Keratinocyte (primary cell): ENCODE data around the gene GLIPR1. TPM values are rescaled to one million over a fixed set of nuclear protein-coding genes. Genes with fewer than 3 reads are reported as not detected.
"Not testable (repeated sequence)": the region's sequence is repeated elsewhere in the genome, so short reads cannot be mapped to it uniquely, and the experiment has no call there.

Source experiments
- DNase-seq: peaks from one replicate; pipeline ENCODE4 v3.0.0-alpha.2; 2011; ENCODE audit warnings: low read depth, missing footprints, low spot score
- FAIRE-seq: peaks from 2 replicates; lab custom pipeline; 2011; peaks lifted over from hg19 to GRCh38; lab: Jason Lieb, UNC
- H2AFZ ChIP-seq: 2 replicates; pipeline ENCODE4 v1.6.0; 2012; ENCODE audit warnings: low read length, control low read depth, inconsistent platforms; ENCODE audit not compliant: control insufficient read depth
- H3K27ac ChIP-seq: 2 replicates; pipeline ENCODE4 v1.5.1; 2011; ENCODE audit warnings: low read length; ENCODE audit not compliant: control insufficient read depth, insufficient read depth
- H3K27me3 ChIP-seq: 3 replicates; pipeline ENCODE4 v1.6.0; 2011; ENCODE audit warnings: low read length; ENCODE audit not compliant: control insufficient read depth, insufficient read depth; ENCODE audit errors: extremely low read depth
- H3K36me3 ChIP-seq, 2 experiments: 2 replicates in 1 of 2; 3 replicates in 1 of 2; pipeline ENCODE4 v1.5.1; 2011; ENCODE audit warnings: low read length in 2 of 2, mild to moderate bottlenecking in 1 of 2; ENCODE audit not compliant: control insufficient read depth in 2 of 2, insufficient read depth in 2 of 2; ENCODE audit errors: extremely low read depth in 1 of 2
- H3K4me1 ChIP-seq: 3 replicates; pipeline ENCODE4 v1.5.1; 2011; ENCODE audit warnings: low read length; ENCODE audit not compliant: control insufficient read depth, insufficient read depth; ENCODE audit errors: extremely low read depth
- H3K4me2 ChIP-seq: 3 replicates; pipeline ENCODE4 v1.6.0; 2011; ENCODE audit warnings: low read depth, low read length; ENCODE audit not compliant: control insufficient read depth, insufficient read depth; ENCODE audit errors: extremely low read depth
- H3K4me3 ChIP-seq, 3 experiments: fragments of 200-600 bp in 1 of 3; sonication (generic) in 1 of 3; 2 replicates in 2 of 3; 3 replicates in 1 of 3; pipeline ENCODE4 v1.5.1; 2011 to 2016; ENCODE audit warnings: low read length in 3 of 3, mild to moderate bottlenecking in 3 of 3, control low read depth in 2 of 3, inconsistent platforms in 1 of 3, low read depth in 1 of 3, mixed read lengths in 1 of 3, mixed run types in 1 of 3, moderate library complexity in 1 of 3; ENCODE audit not compliant: control insufficient read depth in 2 of 3, insufficient read depth in 2 of 3; ENCODE audit errors: extremely low read depth in 1 of 3
- H3K79me2 ChIP-seq: 2 replicates; pipeline ENCODE4 v1.6.0; 2012; ENCODE audit warnings: low read length; ENCODE audit not compliant: control insufficient read depth, insufficient read depth
- H3K9ac ChIP-seq: 3 replicates; pipeline ENCODE4 v1.6.0; 2011; ENCODE audit warnings: low read length; ENCODE audit not compliant: control insufficient read depth, insufficient read depth; ENCODE audit errors: extremely low read depth
- H3K9me1 ChIP-seq: 3 replicates; pipeline ENCODE4 v1.6.0; 2011; ENCODE audit warnings: low read length; ENCODE audit not compliant: control insufficient read depth, insufficient read depth; ENCODE audit errors: extremely low read depth
- H3K9me3 ChIP-seq: 2 replicates; pipeline ENCODE4 v1.5.1; 2012; ENCODE audit warnings: low read depth, low read length; ENCODE audit not compliant: control insufficient read depth
- H4K20me1 ChIP-seq: 3 replicates; pipeline ENCODE4 v1.6.0; 2011; ENCODE audit warnings: low read length; ENCODE audit not compliant: control insufficient read depth, insufficient read depth; ENCODE audit errors: extremely low read depth
- EZH2 ChIP-seq: IDR thresholded peaks from one replicate; pipeline ENCODE4 v1.6.1; 2012; ENCODE audit warnings: inconsistent platforms, mild to moderate bottlenecking, low read length, moderate library complexity
- dilution Hi-C: fragments of 300-500 bp; cut with MboI; formaldehyde crosslinking; loops from one replicate; pipeline ENCODE4 v1.7.0; 2020; ENCODE audit warnings: low sequenced_read_pairs; ENCODE audit not compliant: extremely low pct_ligation_motif_present
- polyA plus RNA-seq, 5 experiments: library from polyadenylated mRNA; depleted of rRNA in 3 of 5; stranded (reverse) in 3 of 5; stranded (forward) in 1 of 5; unstranded in 1 of 5; fragments of >200 nt; gene quantifications; 1 replicate in 1 of 5; 2 replicates in 3 of 5; 3 replicates in 1 of 5; pipeline versions ENCODE4 v1.2.1 to v1.2.3, GENCODE V29; 2011 to 2012; ENCODE audit warnings: missing spikeins in 2 of 5, low read depth in 1 of 5, low replicate concordance in 1 of 5
- TF ChIP-seq, protein P1 (sequence below), 3 experiments: IDR thresholded peaks in 1 of 3; conservative IDR thresholded peaks in 1 of 3; optimal IDR thresholded peaks in 1 of 3; 2 replicates in 2 of 3; 3 replicates in 1 of 3; pipeline versions ENCODE3 to v1.5.1; 2011; ENCODE audit warnings: low read length in 3 of 3, mild to moderate bottlenecking in 3 of 3, moderate library complexity in 2 of 3, control low read depth in 1 of 3, inconsistent platforms in 1 of 3; ENCODE audit not compliant: insufficient read depth in 2 of 3; ENCODE audit errors: extremely low read depth in 1 of 3

The GLIPR1 gene
- polyA plus RNA-seq, 1 donor (not counting 4 experiments of a cell fraction or from before 2014, with no cell fraction given) = 10.2 TPM

DNA sequence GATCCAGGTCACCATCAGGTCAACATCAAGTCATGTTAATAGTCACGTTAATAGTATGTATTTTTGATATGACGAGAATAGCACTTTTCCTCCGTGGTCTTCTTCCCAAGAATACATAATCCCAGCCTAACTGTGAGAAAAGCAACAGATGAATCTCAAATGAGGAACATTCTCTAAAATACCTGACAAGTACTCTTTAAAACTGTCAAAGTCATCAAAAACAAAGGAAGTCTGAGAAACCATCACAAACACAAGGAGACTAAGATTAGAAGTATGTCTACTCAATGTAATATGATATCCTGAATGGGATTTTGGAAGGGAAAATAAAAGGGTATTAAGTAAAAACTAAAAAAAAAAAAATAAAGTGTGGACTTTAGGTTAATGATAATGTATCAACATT, 36.8 kb upstream of the GLIPR1 start:
- dilution Hi-C loops = no loop called here
- FAIRE-seq = no peak
- H3K4me3 ChIP-seq = no peak overlapping the region
- no peaks in the 10 kb centered on the region for H3K9me1 ChIP-seq
- H3K79me2 ChIP-seq = no peaks in the 10 kb centered on the region
- no peaks in the 10 kb centered on the region for H3K9me3 ChIP-seq
- no peak overlapping the region for H3K4me2 ChIP-seq
- H2AFZ ChIP-seq = no peak overlapping the region
- H3K36me3 ChIP-seq = no peaks in the 10 kb centered on the region
- TF ChIP-seq, protein P1, sequence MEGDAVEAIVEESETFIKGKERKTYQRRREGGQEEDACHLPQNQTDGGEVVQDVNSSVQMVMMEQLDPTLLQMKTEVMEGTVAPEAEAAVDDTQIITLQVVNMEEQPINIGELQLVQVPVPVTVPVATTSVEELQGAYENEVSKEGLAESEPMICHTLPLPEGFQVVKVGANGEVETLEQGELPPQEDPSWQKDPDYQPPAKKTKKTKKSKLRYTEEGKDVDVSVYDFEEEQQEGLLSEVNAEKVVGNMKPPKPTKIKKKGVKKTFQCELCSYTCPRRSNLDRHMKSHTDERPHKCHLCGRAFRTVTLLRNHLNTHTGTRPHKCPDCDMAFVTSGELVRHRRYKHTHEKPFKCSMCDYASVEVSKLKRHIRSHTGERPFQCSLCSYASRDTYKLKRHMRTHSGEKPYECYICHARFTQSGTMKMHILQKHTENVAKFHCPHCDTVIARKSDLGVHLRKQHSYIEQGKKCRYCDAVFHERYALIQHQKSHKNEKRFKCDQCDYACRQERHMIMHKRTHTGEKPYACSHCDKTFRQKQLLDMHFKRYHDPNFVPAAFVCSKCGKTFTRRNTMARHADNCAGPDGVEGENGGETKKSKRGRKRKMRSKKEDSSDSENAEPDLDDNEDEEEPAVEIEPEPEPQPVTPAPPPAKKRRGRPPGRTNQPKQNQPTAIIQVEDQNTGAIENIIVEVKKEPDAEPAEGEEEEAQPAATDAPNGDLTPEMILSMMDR (optimal IDR thresholded peaks at IDR 0.05 in 1 of 3, IDR thresholded peaks at IDR 0.05 in 1 of 3, conservative IDR thresholded peaks at IDR 0.05 in 1 of 3; ENCODE audit: extremely low read depth in 1 of 3, insufficient read depth in 2 of 3, low read length in 3 of 3) = no peak
- no peak for TF ChIP-seq EZH2
- no peaks in the 10 kb centered on the region for H4K20me1 ChIP-seq
- H3K9ac ChIP-seq = no peak overlapping the region
- peaks cover 25% of the 10 kb centered on the region for H3K4me1 ChIP-seq
- DNase-seq = no peak
- H3K27ac ChIP-seq = no peak overlapping the region
- H3K27me3 ChIP-seq = no peaks in the 10 kb centered on the region

DNA sequence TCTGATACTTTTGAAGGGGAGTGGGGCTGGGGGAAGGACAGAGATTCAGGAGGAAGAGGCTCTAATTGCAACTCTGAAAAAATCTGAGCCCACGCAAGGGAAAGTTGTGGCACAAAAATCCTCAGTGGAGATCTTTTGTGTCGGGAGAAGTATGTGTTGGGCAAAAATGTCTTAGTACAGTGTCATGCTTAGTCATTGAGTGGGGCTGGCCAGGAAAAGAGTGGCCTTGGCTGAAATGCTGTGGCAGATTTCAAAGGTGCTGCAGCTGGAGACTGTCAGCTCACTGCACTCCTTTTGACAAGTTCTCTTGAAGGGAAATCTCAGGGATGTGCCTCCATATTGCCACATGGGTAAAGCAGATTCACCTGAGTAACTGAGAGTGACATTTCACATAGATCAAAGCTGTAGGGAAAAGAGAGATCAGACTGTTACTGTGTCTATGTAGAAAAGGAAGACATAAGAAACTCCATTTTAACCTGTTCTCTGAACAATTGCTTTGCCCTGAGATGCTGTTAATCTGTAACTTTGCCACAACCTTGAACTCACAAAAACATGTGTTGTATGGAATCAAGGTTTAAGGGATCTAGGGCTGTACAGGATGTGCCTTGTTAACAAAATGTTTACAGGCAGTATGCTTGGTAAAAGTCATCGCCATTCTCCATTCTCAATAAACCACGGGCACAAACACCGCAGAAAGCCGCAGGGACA, 36.0 kb upstream of the GLIPR1 start:
- no peak for TF ChIP-seq EZH2
- TF ChIP-seq, protein P1 (optimal IDR thresholded peaks at IDR 0.05 in 1 of 3, IDR thresholded peaks at IDR 0.05 in 1 of 3, conservative IDR thresholded peaks at IDR 0.05 in 1 of 3; ENCODE audit: extremely low read depth in 1 of 3, insufficient read depth in 2 of 3, low read length in 3 of 3) = no peak
- peak; percentile 43 for FAIRE-seq
- no peaks in the 10 kb centered on the region for H4K20me1 ChIP-seq
- no peaks in the 10 kb centered on the region for H3K36me3 ChIP-seq
- H3K27me3 ChIP-seq = no peaks in the 10 kb centered on the region
- H3K9ac ChIP-seq = no peak overlapping the region
- no peak overlapping the region for H2AFZ ChIP-seq
- dilution Hi-C loops = no loop called here
- no peak for DNase-seq
- no peaks in the 10 kb centered on the region for H3K9me1 ChIP-seq
- H3K27ac ChIP-seq = no peak overlapping the region
- H3K4me3 ChIP-seq = no peak overlapping the region
- H3K4me2 ChIP-seq = no peak overlapping the region
- peaks cover 25% of the 10 kb centered on the region for H3K4me1 ChIP-seq
- no peaks in the 10 kb centered on the region for H3K79me2 ChIP-seq
- no peaks in the 10 kb centered on the region for H3K9me3 ChIP-seq

DNA sequence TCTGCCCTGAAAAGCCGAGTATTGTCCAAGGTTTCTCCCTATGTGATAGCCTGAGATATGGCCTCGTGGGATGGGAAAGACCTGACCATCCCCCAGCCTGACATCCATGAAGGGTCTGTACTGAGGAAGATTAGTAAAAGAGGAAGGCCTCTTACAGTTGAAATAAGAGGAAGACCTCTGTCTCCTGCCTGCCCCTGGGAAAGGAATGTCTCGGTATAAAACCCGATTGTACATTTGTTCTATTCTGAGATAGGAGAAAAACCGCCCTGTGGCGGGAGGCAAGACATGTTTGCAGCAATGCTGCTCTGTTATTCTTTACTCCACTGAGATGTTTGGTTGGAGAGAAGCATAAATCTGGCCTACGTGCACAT, 35.4 kb upstream of the GLIPR1 start:
- H4K20me1 ChIP-seq, H3K4me3 ChIP-seq, DNase-seq, H3K9me1 ChIP-seq, H3K9me3 ChIP-seq, FAIRE-seq, H3K36me3 ChIP-seq, H3K4me2 ChIP-seq, dilution Hi-C loops, H3K79me2 ChIP-seq, H3K27me3 ChIP-seq, H2AFZ ChIP-seq, H3K9ac ChIP-seq, H3K27ac ChIP-seq: not testable (repeated sequence)
- peaks cover 25% of the 10 kb centered on the region for H3K4me1 ChIP-seq
